ENCODE data around the gene SEMA4D.

SEMA4D gene

DNA sequence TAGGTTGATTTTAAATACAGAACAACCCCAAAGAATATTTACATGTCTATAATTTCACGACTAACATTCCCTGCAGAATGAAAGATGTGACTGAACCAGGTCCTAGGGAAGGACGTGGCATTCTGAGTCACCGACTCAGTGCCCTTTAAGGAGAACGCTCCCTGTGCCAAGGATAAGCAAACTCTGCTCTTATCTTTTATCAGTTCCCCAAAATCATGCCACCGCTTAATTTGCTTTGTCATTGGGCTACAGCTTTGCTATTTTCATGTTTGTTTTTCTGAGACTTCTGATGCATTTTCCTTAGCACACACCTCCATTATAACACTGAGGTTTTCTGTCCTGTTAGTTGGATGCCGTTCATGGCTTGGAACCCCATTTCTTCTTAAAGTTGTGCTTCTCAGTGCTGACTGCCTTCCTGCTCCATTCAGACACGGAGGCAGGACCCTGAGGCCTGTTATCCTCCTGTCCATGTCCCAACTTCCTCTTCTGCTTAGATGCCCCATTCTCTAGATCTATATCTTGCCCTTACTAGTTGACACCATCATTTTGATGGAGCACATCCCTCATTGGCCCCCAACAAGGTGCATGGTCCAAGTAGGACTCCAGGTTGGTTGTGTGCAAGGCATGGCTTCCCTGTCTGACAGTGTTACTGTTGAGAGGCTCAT, 11.2 kb upstream of the SEMA4D start:
- no peak for DNase-seq (ENCODE audit: low spot score)
- TF ChIP-seq, protein P1, sequence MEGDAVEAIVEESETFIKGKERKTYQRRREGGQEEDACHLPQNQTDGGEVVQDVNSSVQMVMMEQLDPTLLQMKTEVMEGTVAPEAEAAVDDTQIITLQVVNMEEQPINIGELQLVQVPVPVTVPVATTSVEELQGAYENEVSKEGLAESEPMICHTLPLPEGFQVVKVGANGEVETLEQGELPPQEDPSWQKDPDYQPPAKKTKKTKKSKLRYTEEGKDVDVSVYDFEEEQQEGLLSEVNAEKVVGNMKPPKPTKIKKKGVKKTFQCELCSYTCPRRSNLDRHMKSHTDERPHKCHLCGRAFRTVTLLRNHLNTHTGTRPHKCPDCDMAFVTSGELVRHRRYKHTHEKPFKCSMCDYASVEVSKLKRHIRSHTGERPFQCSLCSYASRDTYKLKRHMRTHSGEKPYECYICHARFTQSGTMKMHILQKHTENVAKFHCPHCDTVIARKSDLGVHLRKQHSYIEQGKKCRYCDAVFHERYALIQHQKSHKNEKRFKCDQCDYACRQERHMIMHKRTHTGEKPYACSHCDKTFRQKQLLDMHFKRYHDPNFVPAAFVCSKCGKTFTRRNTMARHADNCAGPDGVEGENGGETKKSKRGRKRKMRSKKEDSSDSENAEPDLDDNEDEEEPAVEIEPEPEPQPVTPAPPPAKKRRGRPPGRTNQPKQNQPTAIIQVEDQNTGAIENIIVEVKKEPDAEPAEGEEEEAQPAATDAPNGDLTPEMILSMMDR (conservative IDR thresholded peaks at IDR 0.05; ENCODE audit: low read depth) = no peak
- H3K27ac ChIP-seq = no peak overlapping the region
- POLR2A ChIA-PET (ENCODE audit: low non-redundant PET) = no interaction called here
- CTCF ChIA-PET = interaction anchor here (0.9 kb wide), 1 partner anchor 40 kb away, joined by 3 read pairs; no protein-coding TSS in a partner anchor

DNA sequence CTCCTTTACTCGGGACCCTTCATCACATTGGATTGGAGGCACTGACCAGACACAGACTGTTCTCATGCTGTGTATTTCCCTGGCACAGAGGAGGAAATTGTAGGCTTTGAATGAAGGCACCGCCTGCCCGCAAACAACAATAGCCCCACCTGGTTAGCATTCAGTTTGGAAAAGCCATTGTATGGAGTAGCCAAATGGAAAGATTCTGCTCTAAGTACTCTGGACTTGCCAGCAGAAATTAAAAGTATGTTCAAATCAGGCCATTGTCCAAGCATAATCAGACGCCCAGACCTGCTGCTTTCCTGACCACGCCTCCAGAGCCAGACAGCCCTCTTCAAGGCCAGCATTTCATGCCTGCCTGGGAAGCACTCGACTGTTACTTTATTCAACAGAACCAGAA, 8.0 kb upstream of the SEMA4D start:
- CTCF ChIA-PET = no interaction called here
- POLR2A ChIA-PET (ENCODE audit: low non-redundant PET) = no interaction called here
- DNase-seq (ENCODE audit: low spot score) = no peak
- TF ChIP-seq, protein P1 (conservative IDR thresholded peaks at IDR 0.05; ENCODE audit: low read depth) = no peak
- no peak overlapping the region for H3K27ac ChIP-seq

DNA sequence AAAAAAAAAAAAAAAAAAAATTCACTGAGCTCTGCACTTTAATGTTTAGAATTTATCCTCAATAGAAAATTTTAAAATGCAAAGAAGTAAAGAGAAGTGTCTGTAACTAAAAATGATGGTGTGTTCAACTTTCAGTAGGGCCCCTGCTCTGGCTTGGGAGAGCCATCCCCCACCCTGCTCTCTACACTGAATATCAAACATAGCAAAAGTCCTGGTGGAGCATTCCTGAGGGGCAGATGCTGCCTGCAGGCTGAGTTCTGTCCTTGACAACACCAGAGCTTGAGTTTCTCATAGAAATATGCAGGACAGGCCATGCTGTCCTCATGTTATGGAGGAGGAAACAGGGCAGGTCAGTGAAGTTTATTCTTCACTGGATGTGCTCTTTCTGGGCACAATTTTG, 7.1 kb upstream of the SEMA4D start:
- DNase-seq (ENCODE audit: low spot score) = no peak
- H3K27ac ChIP-seq = no peak overlapping the region
- ChIA-PET CTCF (no interaction called here), POLR2A (ENCODE audit: low non-redundant PET) (no interaction called here)
- TF ChIP-seq, protein P1 (conservative IDR thresholded peaks at IDR 0.05; ENCODE audit: low read depth) = no peak

DNA sequence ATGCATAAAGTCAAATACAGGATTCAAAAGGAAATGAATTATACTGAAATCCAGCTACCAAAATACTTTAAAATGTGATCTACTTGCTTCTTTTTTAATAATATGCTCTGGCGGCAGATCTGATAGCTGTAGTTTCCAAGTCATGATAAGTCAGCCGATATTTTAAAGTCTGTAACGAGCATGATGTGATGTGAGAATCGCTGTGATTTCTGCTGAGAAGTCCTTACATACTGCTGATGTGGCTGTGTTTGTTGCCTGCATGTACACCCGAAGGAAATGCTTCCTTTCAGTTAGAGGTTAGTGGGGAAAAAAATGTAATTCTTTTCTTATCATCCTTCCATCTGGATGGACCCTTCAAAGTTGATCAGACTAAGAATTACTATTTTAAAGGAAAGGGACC, 4.8 kb upstream of the SEMA4D start:
- TF ChIP-seq, protein P1 (conservative IDR thresholded peaks at IDR 0.05; ENCODE audit: low read depth) = no peak
- H3K27ac ChIP-seq = no peak overlapping the region
- ChIA-PET POLR2A (ENCODE audit: low non-redundant PET) (no interaction called here), CTCF (no interaction called here)
- DNase-seq (ENCODE audit: low spot score) = no peak

DNA sequence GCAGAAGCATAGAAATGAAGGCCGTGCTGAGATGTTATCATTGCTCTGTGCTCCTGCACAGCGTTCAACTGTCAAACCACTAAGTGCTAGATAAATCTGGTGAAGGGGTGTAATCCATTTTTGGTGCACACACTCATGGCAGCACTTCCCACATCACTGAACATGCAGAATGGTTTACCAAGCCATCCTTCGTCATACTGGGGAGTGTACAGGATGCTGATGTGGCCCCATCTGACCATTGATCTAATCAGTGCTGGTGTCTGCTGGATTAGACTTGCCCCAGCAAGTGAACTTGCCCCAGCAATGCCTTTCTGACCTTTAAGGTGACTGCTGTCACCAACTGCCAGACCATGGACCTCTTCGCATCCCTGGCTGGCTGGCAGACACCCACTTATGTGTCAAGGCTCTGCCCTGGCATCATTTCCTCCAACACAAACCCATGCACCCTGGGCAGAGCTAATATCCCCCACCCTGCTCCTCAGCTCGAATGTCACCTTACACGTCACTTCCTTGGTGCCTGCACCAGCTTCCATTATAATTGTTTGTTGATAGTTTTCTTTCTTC, 4.2 kb upstream of the SEMA4D start:
- TF ChIP-seq, protein P1 (conservative IDR thresholded peaks at IDR 0.05; ENCODE audit: low read depth) = no peak
- CTCF ChIA-PET = no interaction called here

DNA sequence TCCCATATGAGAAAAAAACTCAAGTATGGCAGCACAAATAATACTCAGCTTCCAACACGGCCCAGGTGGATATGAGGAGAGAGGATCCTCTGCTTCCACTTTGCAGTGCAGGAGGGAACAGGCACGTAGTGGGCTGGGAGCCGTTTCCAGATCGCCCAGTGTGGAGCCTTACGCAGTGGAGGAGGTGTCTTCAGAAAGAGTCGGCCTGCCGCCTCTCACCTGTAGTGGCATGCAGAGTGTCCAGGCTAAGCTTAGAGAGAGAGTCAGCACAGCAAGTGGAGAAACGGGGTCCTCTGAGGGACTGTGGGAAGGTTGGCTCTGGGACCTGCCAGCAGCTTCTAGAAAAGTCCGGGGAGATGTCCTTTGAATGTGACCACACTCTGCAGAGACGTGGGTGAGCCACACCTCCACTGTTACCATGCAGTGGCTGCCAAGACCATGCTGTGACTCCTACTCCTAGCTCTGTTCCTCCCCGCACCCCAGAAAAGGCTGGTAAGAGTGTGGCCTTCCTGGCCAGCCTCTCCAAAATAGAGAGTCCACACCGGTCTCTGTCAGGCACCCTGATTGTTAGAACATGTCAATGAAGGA, 3.5 kb upstream of the SEMA4D start:
- DNase-seq (ENCODE audit: low spot score) = no peak

More for the DNA sequence above, 4.2 kb upstream of the SEMA4D start:
- H3K27ac ChIP-seq = no peak overlapping the region
- POLR2A ChIA-PET (ENCODE audit: low non-redundant PET) = no interaction called here
- DNase-seq (ENCODE audit: low spot score) = no peak

More for the DNA sequence above, 3.5 kb upstream of the SEMA4D start:
- TF ChIP-seq, protein P1 (conservative IDR thresholded peaks at IDR 0.05; ENCODE audit: low read depth) = no peak
- no peak overlapping the region for H3K27ac ChIP-seq
- ChIA-PET CTCF (no interaction called here), POLR2A (ENCODE audit: low non-redundant PET) (no interaction called here)
